ENCODE results near the gene RNF223. TPM values are rescaled to one million over a fixed set of nuclear protein-coding genes. Genes with fewer than 3 reads are reported as not detected.

The RNF223 gene
- total and polyA plus RNA-seq, 2 of the 13 experiments (the other 11 are each of a cell fraction or from before 2014, with no cell fraction given) = 0.03 TPM; not detected in 1

- peak; percentile 79 for TF ChIP-seq AGO2 (optimal IDR thresholded peaks at IDR 0.05; ENCODE audit: low read depth, low read length)
- no peak for TF ChIP-seq ZFY (CRISPR knock-in tag; IDR thresholded peaks at IDR 0.05)
- TF ChIP-seq KLF15 (CRISPR knock-in tag; IDR thresholded peaks at IDR 0.05; ENCODE audit: borderline replicate concordance) = no peak
- TF ChIP-seq ARNT2 (CRISPR knock-in tag; IDR thresholded peaks at IDR 0.05; ENCODE audit: low read depth) = no peak
- TF ChIP-seq ZBTB33 (CRISPR knock-in tag; IDR thresholded peaks at IDR 0.05) = peak; percentile 85
- peak; percentile 99 for TF ChIP-seq TEAD3 (CRISPR knock-in tag; optimal IDR thresholded peaks at IDR 0.05; ENCODE audit: borderline replicate concordance)
- peak; percentile 80; the same call in 1 of the 2 replicates for TF ChIP-seq ZBTB7A (CRISPR knock-in tag; IDR thresholded peaks at IDR 0.05)
- TF ChIP-seq CHCHD3 (CRISPR knock-in tag; IDR thresholded peaks at IDR 0.05) = no peak
- no peak for TF ChIP-seq MTF1 (CRISPR knock-in tag; IDR thresholded peaks at IDR 0.05)
- TF ChIP-seq ZNF704 (CRISPR knock-in tag; IDR thresholded peaks at IDR 0.05; ENCODE audit: borderline replicate concordance) = no peak
- TF ChIP-seq NCOR1 (IDR thresholded peaks at IDR 0.05; ENCODE audit: borderline replicate concordance, low read length) = no peak
- TF ChIP-seq ZNF281 (CRISPR knock-in tag; IDR thresholded peaks at IDR 0.05; ENCODE audit: borderline replicate concordance) = peak; percentile 80
- no peak for TF ChIP-seq ZNF549 (CRISPR knock-in tag; IDR thresholded peaks at IDR 0.05)
- TF ChIP-seq JUND (CRISPR knock-in tag; IDR thresholded peaks at IDR 0.05) = 0 out of 2 replicates have a peak, but pooled peaks have one; percentile 31
- no peak for TF ChIP-seq MYC (CRISPR knock-in tag; IDR thresholded peaks at IDR 0.05; ENCODE audit: borderline replicate concordance)
- no peak for TF ChIP-seq RELA (CRISPR knock-in tag; IDR thresholded peaks at IDR 0.05)
- peak; percentile 78 for TF ChIP-seq FOSL2 (CRISPR knock-in tag; IDR thresholded peaks at IDR 0.05)
- TF ChIP-seq SP5 (CRISPR knock-in tag; IDR thresholded peaks at IDR 0.05; ENCODE audit: borderline replicate concordance, low read depth) = peak; percentile 68; the same call in 1 of the 2 replicates
- peak; percentile 76; the same call in 1 of the 2 replicates for TF ChIP-seq HIC2 (CRISPR knock-in tag; IDR thresholded peaks at IDR 0.05; ENCODE audit: low read depth)
- no peak for TF ChIP-seq XBP1 (CRISPR knock-in tag; IDR thresholded peaks at IDR 0.05)
- no peak for TF ChIP-seq EP300 (IDR thresholded peaks at IDR 0.05; ENCODE audit: low read depth in 2 of 2, low read length in 2 of 2)
- TF ChIP-seq EP300 (CRISPR knock-in tag; IDR thresholded peaks at IDR 0.05; ENCODE audit: borderline replicate concordance) = peak; percentile 41; the same call in 1 of the 2 replicates
Measured at GRCh38 chr1:1024771-1025699, 49.1 kb downstream of the RNF223 start (continued).

Measured in HepG2 (cell line).